ENCODE measurements around the gene TEDDM1.

- TF ChIP-seq, protein P1, sequence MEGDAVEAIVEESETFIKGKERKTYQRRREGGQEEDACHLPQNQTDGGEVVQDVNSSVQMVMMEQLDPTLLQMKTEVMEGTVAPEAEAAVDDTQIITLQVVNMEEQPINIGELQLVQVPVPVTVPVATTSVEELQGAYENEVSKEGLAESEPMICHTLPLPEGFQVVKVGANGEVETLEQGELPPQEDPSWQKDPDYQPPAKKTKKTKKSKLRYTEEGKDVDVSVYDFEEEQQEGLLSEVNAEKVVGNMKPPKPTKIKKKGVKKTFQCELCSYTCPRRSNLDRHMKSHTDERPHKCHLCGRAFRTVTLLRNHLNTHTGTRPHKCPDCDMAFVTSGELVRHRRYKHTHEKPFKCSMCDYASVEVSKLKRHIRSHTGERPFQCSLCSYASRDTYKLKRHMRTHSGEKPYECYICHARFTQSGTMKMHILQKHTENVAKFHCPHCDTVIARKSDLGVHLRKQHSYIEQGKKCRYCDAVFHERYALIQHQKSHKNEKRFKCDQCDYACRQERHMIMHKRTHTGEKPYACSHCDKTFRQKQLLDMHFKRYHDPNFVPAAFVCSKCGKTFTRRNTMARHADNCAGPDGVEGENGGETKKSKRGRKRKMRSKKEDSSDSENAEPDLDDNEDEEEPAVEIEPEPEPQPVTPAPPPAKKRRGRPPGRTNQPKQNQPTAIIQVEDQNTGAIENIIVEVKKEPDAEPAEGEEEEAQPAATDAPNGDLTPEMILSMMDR (IDR thresholded peaks at IDR 0.05): no peak
- no peak for TF ChIP-seq ZFX (IDR thresholded peaks at IDR 0.05; ENCODE audit: borderline replicate concordance)
Measured at GRCh38 chr1:182376936-182377574, 23.4 kb downstream of the TEDDM1 start.

All from 22Rv1 (cell line).